Kasumi-1 (cell line): ENCODE results near the gene SEMA5A.

Experiments used
- DNase-seq, 2 experiments: peaks; one replicate each; lab custom pipeline; 2025; lab: John Stamatoyannopoulos, UW

The SEMA5A gene

GRCh38 chr5:9395706-9396105, 150.2 kb downstream of the SEMA5A start:
- no peak for DNase-seq

- no peak for DNase-seq
Observed at GRCh38 chr5:9394221-9394620, 151.7 kb downstream of the SEMA5A start.

- DNase-seq = no peak
Observed at GRCh38 chr5:9392625-9393024, 153.2 kb downstream of the SEMA5A start.

- DNase-seq = no peak
Observed at GRCh38 chr5:9391080-9391479, 154.8 kb downstream of the SEMA5A start.

GRCh38 chr5:9390113-9390512, 155.8 kb downstream of the SEMA5A start:
- no peak for DNase-seq

GRCh38 chr5:9388941-9389674, 156.8 kb downstream of the SEMA5A start:
- no peak for DNase-seq

GRCh38 chr5:9387879-9388278, 158.0 kb downstream of the SEMA5A start:
- DNase-seq = no peak

- no peak for DNase-seq
Observed at GRCh38 chr5:9386945-9387344, 158.9 kb downstream of the SEMA5A start.

- DNase-seq = no peak
Observed at GRCh38 chr5:9382522-9382921, 163.4 kb downstream of the SEMA5A start.

GRCh38 chr5:9381464-9381863, 164.4 kb downstream of the SEMA5A start:
- DNase-seq = no peak

- DNase-seq = no peak
Observed at GRCh38 chr5:9380109-9380508, 165.8 kb downstream of the SEMA5A start.

GRCh38 chr5:9376363-9377117, 169.3 kb downstream of the SEMA5A start:
- no peak for DNase-seq

GRCh38 chr5:9375756-9376155, 170.1 kb downstream of the SEMA5A start:
- no peak for DNase-seq

GRCh38 chr5:9374025-9374424, 171.8 kb downstream of the SEMA5A start:
- no peak for DNase-seq

- DNase-seq = no peak
Observed at GRCh38 chr5:9373571-9373970, 172.3 kb downstream of the SEMA5A start.

- DNase-seq = no peak
Observed at GRCh38 chr5:9370256-9370655, 175.6 kb downstream of the SEMA5A start.

- no peak for DNase-seq
Observed at GRCh38 chr5:9365512-9365911, 180.4 kb downstream of the SEMA5A start.

- DNase-seq = no peak
Observed at GRCh38 chr5:9363449-9363848, 182.4 kb downstream of the SEMA5A start.

GRCh38 chr5:9363026-9363425, 182.8 kb downstream of the SEMA5A start:
- no peak for DNase-seq

GRCh38 chr5:9362600-9362999, 183.3 kb downstream of the SEMA5A start:
- DNase-seq = no peak

- DNase-seq = peak; percentile 86 to 87
Observed at GRCh38 chr5:9361835-9362234, 184.0 kb downstream of the SEMA5A start.

- DNase-seq = no peak
Observed at GRCh38 chr5:9358961-9359685, 186.8 kb downstream of the SEMA5A start.

GRCh38 chr5:9356351-9356825, 189.5 kb downstream of the SEMA5A start:
- DNase-seq = no peak
